Stimulated activated naive B cell treated with anti-CD40 and anti-IgM and Interleukin-4, amounts not matched to agents 10 μg/mL and 1 μg/mL and 100 μg/mL, for 72 hours (primary cell): Measurements from ENCODE around the gene MYOM3.

Experiments used
- ATAC-seq, 2 donors: fragments of 150-1000 bp; cut with Tn5 transposase; replicated peaks; 2 replicates each; pipeline ENCODE4 v1.10.0; 2021; ENCODE audit warnings: moderate library complexity in 1 of 2
- DNase-seq: peaks from one replicate; pipeline ENCODE4 v3.0.0; 2021
- H3K27ac Mint-ChIP-seq: one replicate; pipeline ENCODE4 v1.8.0; 2022; ENCODE audit warnings: mild to moderate bottlenecking, mixed read lengths
- H3K27me3 Mint-ChIP-seq, 2 donors: one replicate each; pipeline ENCODE4 v1.8.0; 2022; ENCODE audit warnings: mixed read lengths in 2 of 2
- H3K36me3 Mint-ChIP-seq, 2 donors: one replicate each; pipeline ENCODE4 v1.8.0; 2022; ENCODE audit warnings: mixed read lengths in 2 of 2, mild to moderate bottlenecking in 1 of 2
- H3K4me1 Mint-ChIP-seq, 2 donors: one replicate each; pipeline ENCODE4 v1.8.0; 2022; ENCODE audit warnings: mixed read lengths in 2 of 2, mild to moderate bottlenecking in 1 of 2
- H3K4me3 Mint-ChIP-seq, 2 donors: one replicate each; pipeline ENCODE4 v1.8.0; 2022; ENCODE audit warnings: mild to moderate bottlenecking in 2 of 2, mixed read lengths in 2 of 2, moderate library complexity in 1 of 2
- H3K9me3 Mint-ChIP-seq, 2 donors: one replicate each; pipeline ENCODE4 v1.8.0; 2022; ENCODE audit warnings: mixed read lengths in 2 of 2, mild to moderate bottlenecking in 1 of 2

The MYOM3 gene

GRCh38 chr1:24147194-24147593, 35.3 kb upstream of the MYOM3 start:
- no peak overlapping the region for H3K27ac Mint-ChIP-seq
- H3K4me3 Mint-ChIP-seq: no peak overlapping the region
- no peaks in the 10 kb centered on the region for H3K9me3 Mint-ChIP-seq
- no peak for ATAC-seq
- H3K4me1 Mint-ChIP-seq: peaks cover 15 to 26% of the 10 kb centered on the region in 2 donors
- H3K36me3 Mint-ChIP-seq: no peaks in the 10 kb centered on the region
- no peak for DNase-seq
- H3K27me3 Mint-ChIP-seq: peaks cover 5 to 9% of the 10 kb centered on the region in 2 donors

- ATAC-seq: no peak
Observed at GRCh38 chr1:24142546-24143534, 30.9 kb upstream of the MYOM3 start, which contains the start of gene IL22RA1. TSS of gene IL22RA1 (minus strand) at chr1:24143140. CDS start at chr1:24143082, 58 bp downstream.

GRCh38 chr1:24141311-24141997, 29.5 kb upstream of the MYOM3 start:
- ATAC-seq (no peak), DNase-seq (no peak)
- Mint-ChIP-seq H3K4me1 (peaks cover 1 to 5% of the 10 kb centered on the region in 2 donors), H3K9me3 (peaks cover 0 to 2% of the 10 kb centered on the region in 2 donors), H3K27me3 (peaks cover 13 to 17% of the 10 kb centered on the region in 2 donors), H3K36me3 (no peaks in the 10 kb centered on the region), H3K4me3 (no peak overlapping the region), H3K27ac (no peak overlapping the region)

More at GRCh38 chr1:24142546-24143534, 30.9 kb upstream of the MYOM3 start, which contains the start of gene IL22RA1:
- H3K36me3 Mint-ChIP-seq: no peaks in the 10 kb centered on the region
- peaks cover 0 to 2% of the 10 kb centered on the region in 2 donors for H3K9me3 Mint-ChIP-seq
- peaks cover 1 to 5% of the 10 kb centered on the region in 2 donors for H3K4me1 Mint-ChIP-seq
- no peak for DNase-seq
- H3K4me3 Mint-ChIP-seq: no peak within 1 kb of the TSS
- H3K27ac Mint-ChIP-seq: no peak within 1 kb of the TSS
- H3K27me3 Mint-ChIP-seq: peaks cover 13 to 14% of the 10 kb centered on the region in 2 donors

- no peak for DNase-seq
- no peaks in the 10 kb centered on the region for H3K36me3 Mint-ChIP-seq
- H3K4me1 Mint-ChIP-seq: peaks cover 1 to 5% of the 10 kb centered on the region in 2 donors
Observed at GRCh38 chr1:24140741-24141181, 28.8 kb upstream of the MYOM3 start.

GRCh38 chr1:24139841-24140425, 28.0 kb upstream of the MYOM3 start:
- Mint-ChIP-seq H3K9me3 (peaks cover 0 to 3% of the 10 kb centered on the region in 2 donors), H3K27ac (no peak overlapping the region), H3K4me1 (peaks cover 1 to 5% of the 10 kb centered on the region in 2 donors), H3K36me3 (no peaks in the 10 kb centered on the region), H3K27me3 (peaks cover 13 to 15% of the 10 kb centered on the region in 2 donors), H3K4me3 (no peak overlapping the region)
- ATAC-seq: no peak
- no peak for DNase-seq

More at GRCh38 chr1:24140741-24141181, 28.8 kb upstream of the MYOM3 start:
- H3K9me3 Mint-ChIP-seq: peaks cover 0 to 2% of the 10 kb centered on the region in 2 donors
- no peak overlapping the region for H3K27ac Mint-ChIP-seq
- ATAC-seq: no peak
- H3K4me3 Mint-ChIP-seq: no peak overlapping the region
- H3K27me3 Mint-ChIP-seq: peaks cover 13 to 15% of the 10 kb centered on the region in 2 donors

GRCh38 chr1:24139222-24139489, 27.2 kb upstream of the MYOM3 start:
- Mint-ChIP-seq H3K36me3 (peaks cover 0 to 2% of the 10 kb centered on the region in 2 donors), H3K27me3 (peaks cover 7 to 10% of the 10 kb centered on the region in 2 donors), H3K9me3 (peaks cover 0 to 3% of the 10 kb centered on the region in 2 donors), H3K4me1 (no peaks in the 10 kb centered on the region), H3K4me3 (no peak overlapping the region), H3K27ac (no peak overlapping the region)
- DNase-seq (no peak), ATAC-seq (no peak)

GRCh38 chr1:24138476-24139221, 26.7 kb upstream of the MYOM3 start:
- Mint-ChIP-seq H3K4me3 (no peak overlapping the region), H3K27me3 (peaks cover 7 to 10% of the 10 kb centered on the region in 2 donors), H3K9me3 (peaks cover 0 to 3% of the 10 kb centered on the region in 2 donors), H3K4me1 (no peaks in the 10 kb centered on the region), H3K27ac (no peak overlapping the region), H3K36me3 (peaks cover 0 to 3% of the 10 kb centered on the region in 2 donors)
- no peak for DNase-seq
- no peak for ATAC-seq

- H3K9me3 Mint-ChIP-seq: peaks cover 0 to 3% of the 10 kb centered on the region in 2 donors
- H3K36me3 Mint-ChIP-seq: peaks cover under 1 to 3% of the 10 kb centered on the region in 2 donors
- H3K4me1 Mint-ChIP-seq: no peaks in the 10 kb centered on the region
- H3K4me3 Mint-ChIP-seq: no peak overlapping the region
- H3K27me3 Mint-ChIP-seq: peaks cover 7 to 10% of the 10 kb centered on the region in 2 donors
- H3K27ac Mint-ChIP-seq: no peak overlapping the region
- ATAC-seq (no peak), DNase-seq (no peak)
Observed at GRCh38 chr1:24136956-24137539, 25.1 kb upstream of the MYOM3 start.

- H3K4me3 Mint-ChIP-seq: no peak overlapping the region
- ATAC-seq: no peak
Observed at GRCh38 chr1:24134376-24134775, 22.4 kb upstream of the MYOM3 start.

GRCh38 chr1:24133819-24134218, 21.9 kb upstream of the MYOM3 start:
- ATAC-seq (no peak), DNase-seq (no peak)
- Mint-ChIP-seq H3K27me3 (peaks cover 6 to 9% of the 10 kb centered on the region in 2 donors), H3K4me1 (no peaks in the 10 kb centered on the region), H3K27ac (no peak overlapping the region), H3K9me3 (peaks cover 0 to 7% of the 10 kb centered on the region in 2 donors), H3K36me3 (peaks cover 3 to 9% of the 10 kb centered on the region in 2 donors), H3K4me3 (no peak overlapping the region)

More at GRCh38 chr1:24134376-24134775, 22.4 kb upstream of the MYOM3 start:
- Mint-ChIP-seq H3K4me1 (no peaks in the 10 kb centered on the region), H3K27me3 (peaks cover 5 to 6% of the 10 kb centered on the region in 2 donors), H3K27ac (no peak overlapping the region), H3K9me3 (peaks cover 0 to 8% of the 10 kb centered on the region in 2 donors), H3K36me3 (peaks cover 3 to 9% of the 10 kb centered on the region in 2 donors)
- no peak for DNase-seq

- Mint-ChIP-seq H3K4me3 (no peak overlapping the region), H3K9me3 (peaks cover 0 to 6% of the 10 kb centered on the region in 2 donors), H3K27ac (no peak overlapping the region), H3K36me3 (peaks cover 3 to 9% of the 10 kb centered on the region in 2 donors), H3K27me3 (peaks cover 4 to 12% of the 10 kb centered on the region in 2 donors), H3K4me1 (no peaks in the 10 kb centered on the region)
- ATAC-seq (no peak), DNase-seq (no peak)
Observed at GRCh38 chr1:24130385-24130784, 18.4 kb upstream of the MYOM3 start.

- Mint-ChIP-seq H3K36me3 (peaks cover 0 to 9% of the 10 kb centered on the region in 2 donors), H3K9me3 (peaks cover 0 to 5% of the 10 kb centered on the region in 2 donors), H3K4me3 (no peak overlapping the region), H3K27ac (no peak overlapping the region), H3K27me3 (peaks cover 9 to 26% of the 10 kb centered on the region in 2 donors), H3K4me1 (no peaks in the 10 kb centered on the region)
- ATAC-seq: no peak
- no peak for DNase-seq
Observed at GRCh38 chr1:24127801-24128363, 15.9 kb upstream of the MYOM3 start.
